Fibroblast of upper back skin (primary cell): ENCODE measurements around the gene VEGFC.

Experiments used
- DNase-seq: peaks from one replicate; pipeline ENCODE4 v3.0.0-alpha.2; 2013

VEGFC gene

GRCh38 chr4:176758731-176759130, 34.0 kb downstream of the VEGFC start:
- no peak for DNase-seq

DNA sequence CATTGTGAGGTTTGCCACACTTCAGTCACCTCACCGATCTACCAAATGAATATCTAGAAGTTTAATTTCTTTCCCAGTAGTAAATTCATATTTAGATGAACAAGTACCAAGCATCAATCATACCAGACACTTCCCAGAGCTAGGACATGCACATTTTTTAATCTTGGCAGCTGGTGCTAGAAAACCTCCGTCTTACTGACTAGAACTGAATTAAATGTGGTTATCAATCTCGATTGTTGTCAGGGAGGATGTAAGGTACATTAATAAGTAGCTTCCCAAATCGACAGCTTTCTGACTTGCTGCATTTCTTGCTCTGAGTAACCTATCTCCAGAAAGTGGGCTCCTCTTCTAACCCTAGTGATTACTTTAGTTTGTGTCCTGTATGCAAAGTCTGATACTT, 34.4 kb downstream of the VEGFC start:
- DNase-seq, result no peak

GRCh38 chr4:176755613-176756012, 37.1 kb downstream of the VEGFC start:
- DNase-seq, result peak; percentile 46

DNA sequence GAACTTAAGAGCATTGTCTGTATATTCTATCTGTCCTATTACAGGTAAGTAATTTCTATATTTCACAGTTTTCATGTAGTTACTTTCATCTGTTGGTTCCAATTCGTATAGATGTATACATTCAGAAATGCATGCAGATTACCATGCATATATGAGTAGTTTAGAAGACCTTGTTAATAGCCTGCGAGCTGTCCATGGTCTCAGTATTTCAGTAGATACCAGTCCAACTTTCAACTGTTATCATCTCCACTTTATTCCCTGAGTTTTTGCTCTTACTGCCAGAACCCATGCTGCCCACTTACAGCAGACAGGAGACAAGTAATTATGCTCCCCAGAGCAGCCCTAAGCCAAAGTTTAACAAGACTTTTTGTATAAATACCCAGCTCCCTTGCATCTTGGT, 37.7 kb downstream of the VEGFC start:
- no peak for DNase-seq

DNA sequence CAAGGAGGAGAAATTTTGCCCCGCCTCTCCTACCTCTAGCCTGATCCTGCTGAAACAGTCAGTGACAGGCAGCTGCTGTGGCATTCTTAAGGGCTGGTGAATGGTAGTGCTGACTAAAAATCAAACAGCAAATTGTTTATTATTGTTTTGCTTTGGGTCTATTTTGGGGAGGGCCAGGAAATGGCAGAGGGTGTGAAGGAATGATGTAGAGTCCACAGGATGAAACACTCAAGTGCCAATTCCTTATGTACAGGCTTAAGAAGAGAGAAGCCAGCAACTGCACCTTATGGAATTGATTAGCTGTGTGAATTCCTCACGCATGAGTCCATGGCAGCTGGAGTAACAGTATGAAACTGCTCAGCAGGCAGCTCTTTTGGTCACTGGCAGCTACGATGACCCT, 39.7 kb downstream of the VEGFC start:
- peak; percentile 98 for DNase-seq

- DNase-seq, result no peak
Observed at GRCh38 chr4:176752191-176752749, 40.5 kb downstream of the VEGFC start.

DNA sequence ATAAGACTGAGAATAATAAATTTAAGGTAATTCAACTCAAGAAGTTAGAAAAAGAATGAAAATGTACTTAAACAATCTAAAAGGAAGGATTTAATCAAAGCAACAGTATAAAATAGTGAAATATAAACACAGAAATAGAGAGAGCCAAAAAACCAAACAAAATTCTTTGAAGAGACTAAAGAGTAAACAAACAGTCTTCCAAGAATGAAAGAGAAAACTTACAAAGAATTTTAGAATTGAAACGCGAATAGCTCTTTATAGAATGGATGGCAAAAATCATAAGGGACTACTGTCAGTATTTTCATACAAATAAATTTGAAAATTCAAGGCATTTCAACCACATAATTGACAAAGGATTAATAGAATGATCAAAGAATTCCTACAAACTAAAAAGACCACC, 41.7 kb downstream of the VEGFC start:
- DNase-seq, result no peak

DNA sequence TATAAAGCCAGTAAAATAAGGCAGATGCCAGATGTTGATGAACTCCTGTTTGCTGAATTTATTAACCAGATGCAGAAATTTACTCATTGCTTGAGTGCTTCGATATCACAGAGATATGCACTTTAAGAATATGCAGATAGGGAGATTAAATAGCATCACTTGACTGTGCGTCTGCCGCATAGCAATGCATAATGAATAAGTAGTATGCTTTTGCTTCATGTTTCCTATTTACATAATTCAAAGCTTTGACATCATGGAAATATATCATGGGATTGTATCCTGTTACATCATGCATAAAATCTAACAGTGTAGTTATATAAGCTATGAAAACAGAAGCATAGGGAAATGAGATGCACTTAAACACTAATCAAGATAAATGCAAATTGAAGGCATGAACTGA, 45.9 kb downstream of the VEGFC start:
- no peak for DNase-seq

DNA sequence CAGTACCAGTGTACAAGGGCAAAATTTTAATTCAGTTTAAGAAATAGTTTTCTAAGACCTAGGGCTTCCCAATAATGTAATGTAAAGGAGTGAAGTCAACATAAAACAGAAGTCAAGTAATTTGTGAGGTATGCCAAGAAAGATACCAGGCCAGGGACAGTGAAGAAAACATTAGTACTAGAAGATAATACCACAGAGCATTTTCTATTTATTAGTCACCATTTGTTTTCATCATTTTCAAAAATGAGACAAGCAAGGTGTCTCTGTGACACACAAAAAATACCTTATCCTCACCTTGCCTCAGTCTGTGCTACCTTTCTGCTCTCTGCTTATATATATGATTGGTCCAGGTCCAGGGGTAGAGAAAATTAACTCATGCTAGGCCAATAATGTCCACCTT, 46.8 kb downstream of the VEGFC start:
- DNase-seq, result no peak

DNA sequence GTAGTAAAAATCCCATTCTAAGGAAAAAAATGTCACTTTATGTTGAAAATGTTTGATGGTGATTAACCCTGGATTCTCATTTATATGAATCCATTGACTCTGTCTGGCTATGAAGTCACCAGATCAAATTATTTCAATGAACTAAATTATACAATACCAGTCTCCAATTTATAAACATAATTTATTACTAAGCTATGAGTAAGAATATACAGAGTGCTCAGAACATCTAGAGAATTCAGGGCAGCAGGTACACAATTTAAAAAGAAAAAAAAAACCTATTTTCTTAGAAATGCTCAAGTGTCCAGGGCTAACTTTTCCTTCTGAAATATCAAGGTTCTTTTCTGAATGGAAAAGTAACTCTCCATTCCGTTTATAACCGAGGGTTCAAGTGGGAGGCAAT, 48.6 kb downstream of the VEGFC start:
- DNase-seq, result no peak

DNA sequence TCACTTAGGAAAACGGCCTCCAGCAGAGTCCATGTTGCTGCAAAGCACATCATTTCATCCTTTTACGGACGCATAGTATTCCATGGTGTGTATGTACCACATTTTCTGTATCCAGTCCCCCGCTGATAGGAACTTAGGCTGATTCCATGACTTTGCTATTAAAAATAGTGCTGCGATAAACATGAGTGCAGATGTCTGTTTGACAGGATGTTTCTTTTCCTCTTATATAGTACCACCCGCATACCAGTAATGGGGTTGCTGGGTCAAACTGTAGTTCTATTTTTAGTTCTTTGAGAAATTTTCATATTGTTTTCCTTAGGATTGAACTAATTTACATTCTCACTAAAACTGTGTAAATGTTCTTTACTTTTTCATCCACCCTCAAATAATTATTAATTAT, 50.5 kb downstream of the VEGFC start:
- no peak for DNase-seq

DNA sequence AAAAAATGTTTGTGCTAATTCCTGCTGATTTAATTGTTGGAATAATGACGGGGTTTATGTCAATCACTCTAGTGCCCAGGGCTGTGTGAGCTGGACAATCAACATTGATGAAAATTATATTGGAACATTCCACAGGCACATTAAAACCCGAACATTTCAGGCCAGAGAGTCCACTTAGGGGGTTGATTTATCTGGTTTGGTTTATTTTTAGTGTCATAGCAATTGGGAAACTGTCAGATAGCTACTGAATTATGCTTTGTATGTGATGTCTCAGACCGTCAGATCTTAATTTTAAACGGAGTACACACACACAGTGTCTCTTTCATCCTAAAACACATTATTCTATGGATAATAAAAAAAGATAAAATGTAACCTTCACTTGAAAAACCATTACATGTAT, 51.5 kb downstream of the VEGFC start:
- no peak for DNase-seq

- DNase-seq, result peak; percentile 40
Observed at GRCh38 chr4:176735300-176735699, 57.4 kb downstream of the VEGFC start.

- no peak for DNase-seq
Observed at GRCh38 chr4:176734461-176734860, 58.3 kb downstream of the VEGFC start.

DNA sequence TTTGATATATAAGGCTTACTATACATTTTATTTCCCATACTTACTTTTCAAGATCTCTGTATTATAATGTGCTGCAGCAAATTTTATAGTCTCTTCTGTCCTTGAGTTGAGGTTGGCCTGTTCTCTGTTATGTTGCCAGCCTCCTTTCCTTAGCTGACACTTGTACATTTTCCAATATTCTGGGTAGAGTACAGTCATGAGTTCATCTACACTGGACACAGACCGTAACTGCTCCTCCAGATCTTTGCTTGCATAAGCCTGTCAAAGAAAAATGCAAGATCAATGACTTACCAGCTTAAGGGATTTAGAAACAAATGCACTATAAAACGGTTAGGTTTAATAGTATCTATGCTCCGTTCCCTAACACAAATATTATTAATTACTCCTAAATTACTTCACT, 63.2 kb downstream of the VEGFC start:
- DNase-seq, result peak; percentile 39

DNA sequence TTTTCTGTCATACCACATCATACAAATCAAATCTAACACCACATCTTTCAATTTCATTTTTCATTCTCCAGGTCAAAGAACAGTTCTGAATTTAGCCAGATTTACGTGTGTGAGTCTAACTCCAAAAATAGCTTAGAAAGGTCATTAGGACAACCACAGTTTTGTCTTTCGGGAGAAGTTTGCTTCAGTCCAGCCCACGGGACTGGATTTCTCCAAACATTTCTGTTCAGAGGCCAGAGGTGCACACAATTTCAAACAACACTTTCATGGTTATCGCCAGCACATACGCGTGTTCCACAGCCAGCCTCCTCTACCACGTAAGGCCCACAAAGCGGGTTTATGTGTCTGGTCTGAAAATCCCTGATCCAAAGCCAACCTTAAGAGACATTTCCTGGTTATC, 65.9 kb downstream of the VEGFC start:
- DNase-seq, result peak; percentile 33

DNA sequence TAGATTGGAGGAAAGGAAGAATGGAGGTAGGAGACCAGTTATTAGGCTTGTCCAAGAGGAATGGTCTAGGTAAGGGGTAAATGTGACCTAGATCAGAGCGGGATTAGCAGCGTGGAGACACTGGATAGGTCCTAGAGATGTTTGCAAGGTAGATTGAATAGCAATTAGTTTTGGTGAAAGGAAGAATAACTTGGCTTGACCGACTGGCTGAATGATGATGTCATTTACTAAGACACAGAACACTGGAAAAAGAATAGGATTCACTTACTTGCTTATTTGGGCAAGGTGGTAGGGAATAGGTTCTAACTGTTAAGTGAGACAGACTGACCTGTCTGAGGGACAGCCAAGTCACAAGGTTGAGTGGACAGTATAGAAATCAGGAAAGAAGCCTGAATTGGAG, 71.3 kb downstream of the VEGFC start:
- no peak for DNase-seq

DNA sequence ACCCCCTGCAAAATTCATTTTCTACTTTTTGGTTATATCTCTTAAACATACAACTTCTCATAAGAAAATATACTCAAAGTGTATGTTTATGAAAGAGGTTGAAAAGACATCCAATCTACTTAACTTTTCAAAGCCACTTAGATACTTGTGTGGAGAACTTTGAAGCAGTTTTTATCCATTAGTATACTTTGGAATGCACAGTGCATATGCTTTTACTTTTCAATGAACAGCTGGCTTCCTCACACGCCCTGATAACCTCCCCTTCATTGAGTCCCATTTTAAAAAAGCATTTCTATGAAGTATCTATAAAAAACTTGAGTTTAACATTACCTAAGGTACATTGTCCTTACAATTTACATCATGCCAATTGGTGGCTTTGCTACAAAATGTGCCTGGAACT, 73.8 kb downstream of the VEGFC start:
- peak; percentile 14 for DNase-seq

- DNase-seq, result no peak
Observed at GRCh38 chr4:176717237-176717636, 75.5 kb downstream of the VEGFC start.

- DNase-seq, result peak; percentile 14
Observed at GRCh38 chr4:176709417-176709816, 83.3 kb downstream of the VEGFC start.

GRCh38 chr4:176708771-176709311, 83.9 kb downstream of the VEGFC start:
- peak; percentile 33 for DNase-seq

DNA sequence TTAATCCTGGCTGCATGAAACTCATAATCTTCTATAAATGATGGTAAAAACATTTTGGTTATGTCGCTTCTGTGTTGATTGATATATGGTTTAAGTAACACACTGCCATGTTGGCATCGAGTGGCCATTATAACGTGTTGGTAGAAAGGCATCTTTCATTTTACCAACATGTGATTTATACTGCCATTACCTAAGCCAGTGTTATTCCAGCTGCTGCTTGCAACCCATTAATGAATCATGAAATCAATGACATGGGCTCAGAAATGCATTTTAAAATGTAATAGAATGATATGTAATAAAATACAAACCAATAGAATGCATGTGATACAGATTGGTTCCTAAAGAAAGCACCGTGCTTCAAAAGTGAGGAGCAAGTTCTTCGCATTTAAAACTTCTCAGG, 102.0 kb downstream of the VEGFC start:
- no peak for DNase-seq

DNA sequence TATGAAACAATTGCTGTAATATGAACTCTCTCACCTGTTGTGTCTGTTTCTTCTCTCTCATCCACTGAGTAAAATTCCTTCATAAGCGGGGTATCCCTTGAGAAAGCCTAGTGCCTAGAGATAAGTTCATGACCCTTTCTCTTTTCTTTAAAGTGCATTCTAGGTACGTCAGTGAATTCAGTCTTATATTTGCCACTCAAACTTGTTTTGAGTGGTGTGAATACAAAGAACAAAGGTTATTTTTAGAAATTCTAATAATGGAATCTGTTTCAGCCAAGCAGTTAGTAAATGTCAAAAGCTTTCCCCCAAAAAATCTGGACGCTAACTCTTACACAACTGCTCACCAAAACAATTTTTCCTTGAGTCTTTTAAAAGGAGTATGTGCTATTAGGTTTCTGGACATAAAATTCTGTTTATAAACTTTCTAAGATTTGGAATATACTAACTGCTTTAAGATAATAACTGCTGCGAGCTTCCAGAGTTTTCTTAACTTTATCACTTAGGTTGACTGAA, 112.0 kb downstream of the VEGFC start:
- DNase-seq, result no peak

- no peak for DNase-seq
Observed at GRCh38 chr4:176676901-176677300, 115.8 kb downstream of the VEGFC start.

- no peak for DNase-seq
Observed at GRCh38 chr4:176675810-176676209, 116.9 kb downstream of the VEGFC start.
